Peyer's patch (tissue), 4 donors: ENCODE data around the gene CWC27.

Experiments used
- POLR2A ChIP-seq, 2 donors: fragments of 450-650 bp; IDR thresholded peaks; one replicate each; pipeline ENCODE4 v1.5.1; 2017; ENCODE audit warnings: antibody characterized with exemption in 2 of 2, mild to moderate bottlenecking in 2 of 2, moderate library complexity in 2 of 2
- TF ChIP-seq, protein P1 (sequence below), 6 experiments: fragments of 450-650 bp in 4 of 6; fragments of 200-600 bp in 2 of 6; sonication (generic) in 1 of 6; IDR thresholded peaks; one replicate each; pipeline ENCODE4 v1.5.1; 2017 to 2019; ENCODE audit warnings: antibody characterized with exemption in 6 of 6, mild to moderate bottlenecking in 3 of 6, moderate library complexity in 1 of 6

DNA sequence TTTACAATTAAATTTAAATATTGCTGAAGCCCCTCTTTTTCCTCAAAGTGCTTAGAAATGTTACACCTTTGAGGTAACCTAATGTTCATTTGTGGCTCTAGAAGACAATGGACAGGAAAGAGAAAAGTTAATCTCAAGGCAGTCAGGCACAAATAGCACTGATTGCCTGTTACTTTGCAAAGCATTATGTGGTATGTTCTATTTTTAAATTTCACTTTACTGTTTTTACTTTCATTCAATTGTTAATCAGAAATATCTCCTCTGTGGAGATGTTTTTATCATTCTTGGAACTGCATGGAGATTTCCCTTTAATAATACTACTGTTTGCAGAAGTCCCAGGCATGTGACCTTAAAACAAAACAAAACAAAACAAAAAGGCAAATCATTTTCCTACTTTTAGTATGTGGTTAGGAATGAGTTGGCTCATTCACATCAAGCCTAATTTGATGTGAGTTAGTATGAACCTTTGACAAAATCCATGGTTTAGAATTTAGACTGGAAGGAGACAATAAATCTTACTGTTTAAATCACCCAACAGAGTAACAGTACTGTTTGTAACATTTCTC is 67.5 kb downstream of the CWC27 start:
- TF ChIP-seq, protein P1, sequence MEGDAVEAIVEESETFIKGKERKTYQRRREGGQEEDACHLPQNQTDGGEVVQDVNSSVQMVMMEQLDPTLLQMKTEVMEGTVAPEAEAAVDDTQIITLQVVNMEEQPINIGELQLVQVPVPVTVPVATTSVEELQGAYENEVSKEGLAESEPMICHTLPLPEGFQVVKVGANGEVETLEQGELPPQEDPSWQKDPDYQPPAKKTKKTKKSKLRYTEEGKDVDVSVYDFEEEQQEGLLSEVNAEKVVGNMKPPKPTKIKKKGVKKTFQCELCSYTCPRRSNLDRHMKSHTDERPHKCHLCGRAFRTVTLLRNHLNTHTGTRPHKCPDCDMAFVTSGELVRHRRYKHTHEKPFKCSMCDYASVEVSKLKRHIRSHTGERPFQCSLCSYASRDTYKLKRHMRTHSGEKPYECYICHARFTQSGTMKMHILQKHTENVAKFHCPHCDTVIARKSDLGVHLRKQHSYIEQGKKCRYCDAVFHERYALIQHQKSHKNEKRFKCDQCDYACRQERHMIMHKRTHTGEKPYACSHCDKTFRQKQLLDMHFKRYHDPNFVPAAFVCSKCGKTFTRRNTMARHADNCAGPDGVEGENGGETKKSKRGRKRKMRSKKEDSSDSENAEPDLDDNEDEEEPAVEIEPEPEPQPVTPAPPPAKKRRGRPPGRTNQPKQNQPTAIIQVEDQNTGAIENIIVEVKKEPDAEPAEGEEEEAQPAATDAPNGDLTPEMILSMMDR (IDR thresholded peaks at IDR 0.05) = no peak
- no peak for TF ChIP-seq POLR2A (IDR thresholded peaks at IDR 0.05)
